HepG2 (cell line): ENCODE measurements around the gene OSBPL8. TPM values are rescaled to one million over a fixed set of nuclear protein-coding genes. Genes with fewer than 3 reads are reported as not detected.

Experiments used
- polyA plus RNA-seq, 8 experiments: library from polyadenylated mRNA; depleted of rRNA in 3 of 8; stranded (reverse) in 7 of 8; unstranded in 1 of 8; fragments of >200 nt; fragmentation: Illumina TruSeq in 4 of 8; extraction: Trizol in 4 of 8; gene quantifications; 2 replicates each; pipeline versions ENCODE4 v1.2.1 to v1.2.3, GENCODE V29; 2011 to 2016; ENCODE audit warnings: low read depth in 4 of 8, missing spikeins in 1 of 8, mixed read lengths in 1 of 8; ENCODE audit not compliant: insufficient read depth in 1 of 8
- small RNA-seq, 3 experiments: library from RNA; depleted of rRNA; stranded (forward); fragments of <200 nt; gene quantifications; one replicate each; pipeline ENCODE3, GENCODE V24; 2012; ENCODE audit warnings: low read depth in 2 of 3, low replicate concordance in 1 of 3; ENCODE audit not compliant: insufficient read length in 3 of 3, insufficient read depth in 2 of 3
- total RNA-seq, 5 experiments: library from RNA; depleted of rRNA; stranded (reverse); fragments of >200 nt; fragmentation: Illumina TruSeq; extraction: Trizol; gene quantifications; 2 replicates each; pipeline ENCODE4 v1.2.3, GENCODE V29; 2016; ENCODE audit warnings: low read depth in 1 of 5

OSBPL8 gene
- total and polyA plus RNA-seq, 2 of the 13 experiments (the other 11 are each of a cell fraction or from before 2014, with no cell fraction given), result 11.0 to 33.9 TPM

Small RNAs within 50 kb of the gene (small RNA-seq; reads per million reads assigned to genes)
- 0 reads per million in 3 experiments for gene RN7SKP172

Other genes starting within 250 kb of the OSBPL8 start
- 7.4 and 11.5 TPM in 2 replicates for gene BBS10, start 211.4 kb downstream of the OSBPL8 start, total RNA-seq (2016; rRNA removed; fragmentation: Illumina TruSeq; extraction: Trizol)
- 4.5 and 4.9 TPM in 2 replicates for gene BBS10, start 211.4 kb downstream of the OSBPL8 start, polyA plus RNA-seq (2011; rRNA removed)
- 21.2 and 36.7 TPM in 2 replicates for gene ZDHHC17, start 204.3 kb upstream of the OSBPL8 start, total RNA-seq (2016; rRNA removed; fragmentation: Illumina TruSeq; extraction: Trizol)
- 31.7 and 38.5 TPM in 2 replicates for gene ZDHHC17, start 204.3 kb upstream of the OSBPL8 start, polyA plus RNA-seq (2011; rRNA removed)